ENCODE results near the gene DAND5. TPM values are rescaled to one million over a fixed set of nuclear protein-coding genes. Genes with fewer than 3 reads are reported as not detected.

The DAND5 gene
- total and polyA plus RNA-seq, 9 of the 15 experiments (the other 6 are each of a cell fraction or from before 2014, with no cell fraction given), result 0.22 to 0.83 (median 0.60) TPM

- intact Hi-C loops (cut with micrococcal nuclease), result no loop called here
- Histone ChIP-seq H3K4me1 (replicated peaks in 1 of 2; ENCODE audit: control insufficient read depth in 2 of 2, insufficient read depth in 2 of 2, low read length in 2 of 2) (peaks cover 5 to 49% of the 10 kb centered on the region in 2 experiments; a peak in 4 of 5 replicates), H3K4me2 (ENCODE audit: insufficient read depth, low read length) (no peak overlapping the region), H3K9me3 (replicated peaks; ENCODE audit: control insufficient read depth, insufficient read depth, low read depth, low read length) (no peaks in the 10 kb centered on the region), H3K36me3 (ENCODE audit: control insufficient read depth, insufficient read depth, low read length) (no peaks in the 10 kb centered on the region), H3K4me3 (no peak overlapping the region), H3K27ac (ENCODE audit: extremely low read depth, low read depth, low read length) (no peak overlapping the region), H4K20me1 (replicated peaks; ENCODE audit: control insufficient read depth, insufficient read depth, low read length) (no peaks in the 10 kb centered on the region; the same call in 1 of the 2 replicates), H3K9me1 (ENCODE audit: control insufficient read depth, insufficient read depth, low read length) (no peaks in the 10 kb centered on the region), H2AFZ (ENCODE audit: low read depth, low read length) (no peak overlapping the region), H3K79me2 (ENCODE audit: control insufficient read depth, insufficient read depth, low read length) (peaks cover 25% of the 10 kb centered on the region), H3K9ac (ENCODE audit: insufficient read depth in 1 of 2, low read depth in 2 of 2, low read length in 2 of 2) (no peak overlapping the region), H3K27me3 (ENCODE audit: control insufficient read depth in 2 of 2, insufficient read depth in 2 of 2, low read length in 2 of 2) (no peaks in the 10 kb centered on the region; a peak in 1 of 5 replicates)
- no peak for FAIRE-seq
- in situ Hi-C loops (cut with MboI), result no loop called here
- POLR2A ChIA-PET, result no interaction called here
- no TSS peak for BruUV-seq (replicated peaks)
- CTCF ChIA-PET (ENCODE audit: low intra/inter-chr PET ratio), result no interaction called here
- 89% methylated on average over 11 of the region's 11 CpGs for WGBS (ENCODE audit: insufficient coverage, low coverage, missing lambda C conversion rate)
- DNase-seq (ENCODE audit: extremely low read depth in 1 of 4, low spot score in 3 of 4), result no peak
- ATAC-seq, result no peak
- 0 out of 2 replicates have a peak, but pooled peaks have one; percentile 57 for TF ChIP-seq ZBTB33 (CRISPR knock-in tag; IDR thresholded peaks at IDR 0.05)
- TF ChIP-seq NCOA2 (IDR thresholded peaks at IDR 0.05; ENCODE audit: partially characterized antibody in 2 of 2), result no peak
Measured at GRCh38 chr19:12992729-12993128, 23.4 kb downstream of the DAND5 start.

- H3K9ac ChIP-seq (ENCODE audit: insufficient read depth in 1 of 2, low read depth in 2 of 2, low read length in 2 of 2), result no peak overlapping the region; a peak in 1 of 4 replicates
- H3K9me1 ChIP-seq (ENCODE audit: control insufficient read depth, insufficient read depth, low read length), result no peaks in the 10 kb centered on the region
- ChIA-PET CTCF (ENCODE audit: low intra/inter-chr PET ratio) (no interaction called here), POLR2A (no interaction called here)
- intact Hi-C loops (cut with micrococcal nuclease), result no loop called here
- no peak for FAIRE-seq
- no peak overlapping the region for H3K4me3 ChIP-seq
- WGBS (ENCODE audit: insufficient coverage, low coverage, missing lambda C conversion rate), result 82% methylated on average over 7 of the region's 7 CpGs
- no peak for DNase-seq (ENCODE audit: extremely low read depth in 1 of 4, low spot score in 3 of 4)
- peaks cover 5 to 50% of the 10 kb centered on the region in 2 experiments; a peak in 4 of 5 replicates for H3K4me1 ChIP-seq (replicated peaks in 1 of 2; ENCODE audit: control insufficient read depth in 2 of 2, insufficient read depth in 2 of 2, low read length in 2 of 2)
- H3K27ac ChIP-seq (ENCODE audit: extremely low read depth, low read depth, low read length), result no peak overlapping the region
- no peak for ATAC-seq
- in situ Hi-C loops (cut with MboI), result no loop called here
- H3K79me2 ChIP-seq (ENCODE audit: control insufficient read depth, insufficient read depth, low read length), result peaks cover 30% of the 10 kb centered on the region
- no peak overlapping the region for H3K4me2 ChIP-seq (ENCODE audit: insufficient read depth, low read length)
- peaks cover 6% of the 10 kb centered on the region; the same call in 1 of the 3 replicates for H3K36me3 ChIP-seq (ENCODE audit: control insufficient read depth, insufficient read depth, low read length)
- no peak overlapping the region for H2AFZ ChIP-seq (ENCODE audit: low read depth, low read length)
- H3K9me3 ChIP-seq (replicated peaks; ENCODE audit: control insufficient read depth, insufficient read depth, low read depth, low read length), result no peaks in the 10 kb centered on the region
- BruUV-seq (replicated peaks), result no TSS peak
- H3K27me3 ChIP-seq (ENCODE audit: control insufficient read depth in 2 of 2, insufficient read depth in 2 of 2, low read length in 2 of 2), result no peaks in the 10 kb centered on the region; a peak in 1 of 5 replicates
- H4K20me1 ChIP-seq (replicated peaks; ENCODE audit: control insufficient read depth, insufficient read depth, low read length), result no peaks in the 10 kb centered on the region; the same call in 1 of the 2 replicates
- no peak for TF ChIP-seq MCM5 (IDR thresholded peaks at IDR 0.05; ENCODE audit: low read depth)
- TF ChIP-seq POLR3A (IDR thresholded peaks at IDR 0.05; ENCODE audit: borderline replicate concordance, extremely low read depth, insufficient read depth, insufficient read length), result no peak
- no peak for TF ChIP-seq JUN (IDR thresholded peaks at IDR 0.05; ENCODE audit: borderline replicate concordance, low read depth, low read length)
- no peak for TF ChIP-seq JUN (CRISPR knock-in tag; IDR thresholded peaks at IDR 0.05; ENCODE audit: borderline replicate concordance)
- no peak for TF ChIP-seq THAP12 (CRISPR knock-in tag; IDR thresholded peaks at IDR 0.05)
- TF ChIP-seq ATF7 (IDR thresholded peaks at IDR 0.05), result no peak
- no peak for TF ChIP-seq ELK3 (CRISPR knock-in tag; IDR thresholded peaks at IDR 0.05)
- TF ChIP-seq NFRKB (IDR thresholded peaks at IDR 0.05; ENCODE audit: low read depth), result no peak
Measured at GRCh38 chr19:12993562-12993961, 24.2 kb downstream of the DAND5 start.

Data from K562 (cell line).